NT2/D1 (cell line): ENCODE results near the gene ERC2.

Experiments used
- SUZ12 ChIP-seq: IDR thresholded peaks from 2 replicates; pipeline ENCODE4 v1.6.1; 2011; ENCODE audit not compliant: insufficient read length, insufficient read depth; ENCODE audit errors: extremely low read depth
- YY1 ChIP-seq: IDR thresholded peaks from 2 replicates; pipeline ENCODE4 v1.6.1; 2011; ENCODE audit not compliant: insufficient read length, insufficient read depth
- ZNF274 ChIP-seq: IDR thresholded peaks from 2 replicates; pipeline ENCODE4 v1.6.1; 2011; ENCODE audit warnings: mild to moderate bottlenecking, low read depth, low read length

- no peak for TF ChIP-seq ZNF274
- TF ChIP-seq YY1, result no peak
- TF ChIP-seq SUZ12, result no peak
Measured at GRCh38 chr3:56428667-56429066, 39.6 kb downstream of the ERC2 start.
